MCF 10A (cell line): ENCODE measurements around the gene FAM53A. TPM values are rescaled to one million over a fixed set of nuclear protein-coding genes. Genes with fewer than 3 reads are reported as not detected.

Experiments used
- BruUV-seq: library from RNA; stranded (reverse); fragments of 400-500 nt; replicated peaks from 2 replicates; lab custom pipeline; 2021; lab: Mats Ljungman, UMichigan
- CTCF ChIA-PET: fragments of 300-600 bp; sonication (Branson Sonifier 250); formaldehyde crosslinking; extraction: SDS; loops from one replicate; lab custom pipeline; 2021; ENCODE audit warnings: antibody characterized with exemption, inconsistent platforms; lab: Yijun Ruan, JAX
- POLR2A ChIA-PET: fragments of 300-600, 350-650 bp; sonication (Branson Sonifier 250); formaldehyde crosslinking; extraction: SDS; loops from one replicate; lab custom pipeline; 2020; ENCODE audit warnings: antibody characterized with exemption, inconsistent platforms; lab: Yijun Ruan, JAX
- DNase-seq: peaks from one replicate; pipeline ENCODE4 v3.0.0-alpha.2; 2018; ENCODE audit not compliant: unreplicated experiment
- H3K27ac Mint-ChIP-seq: one replicate; pipeline ENCODE4 v1.8.0; 2022; ENCODE audit warnings: mild to moderate bottlenecking, low read depth, mixed read lengths; ENCODE audit not compliant: unreplicated experiment
- H3K27me3 Mint-ChIP-seq: one replicate; pipeline ENCODE4 v1.8.0; 2022; ENCODE audit warnings: mixed read lengths; ENCODE audit not compliant: insufficient read depth, unreplicated experiment
- H3K36me3 Mint-ChIP-seq: one replicate; pipeline ENCODE4 v1.8.0; 2022; ENCODE audit warnings: mild to moderate bottlenecking, moderate library complexity, mixed read lengths; ENCODE audit not compliant: insufficient read depth, unreplicated experiment
- H3K4me1 Mint-ChIP-seq: one replicate; pipeline ENCODE4 v1.8.0; 2022; ENCODE audit warnings: mixed read lengths; ENCODE audit not compliant: insufficient read depth, unreplicated experiment
- H3K4me3 Mint-ChIP-seq: one replicate; pipeline ENCODE4 v1.8.0; 2022; ENCODE audit warnings: mild to moderate bottlenecking, moderate library complexity, mixed read lengths; ENCODE audit not compliant: unreplicated experiment
- H3K9me3 Mint-ChIP-seq: one replicate; pipeline ENCODE4 v1.8.0; 2022; ENCODE audit warnings: mixed read lengths; ENCODE audit not compliant: unreplicated experiment
- intact Hi-C: fragments of 100-400 bp; cut with micrococcal nuclease; formaldehyde crosslinking; loops from 2 replicates; pipeline ENCODE4 v1.14.1; 2022
- total RNA-seq: library from RNA; stranded (reverse); gene quantifications from 2 replicates; pipeline ENCODE4 v1.2.3, GENCODE V29; 2022
- TF ChIP-seq, protein P1 (sequence below): fragments of 200-600 bp; IDR thresholded peaks from one replicate; pipeline ENCODE4 v1.8.0; 2022; ENCODE audit warnings: antibody characterized with exemption, mild to moderate bottlenecking; ENCODE audit not compliant: unreplicated experiment

The FAM53A gene
- total RNA-seq, 1 experiment from 2014 or later = 6.6 TPM

DNA sequence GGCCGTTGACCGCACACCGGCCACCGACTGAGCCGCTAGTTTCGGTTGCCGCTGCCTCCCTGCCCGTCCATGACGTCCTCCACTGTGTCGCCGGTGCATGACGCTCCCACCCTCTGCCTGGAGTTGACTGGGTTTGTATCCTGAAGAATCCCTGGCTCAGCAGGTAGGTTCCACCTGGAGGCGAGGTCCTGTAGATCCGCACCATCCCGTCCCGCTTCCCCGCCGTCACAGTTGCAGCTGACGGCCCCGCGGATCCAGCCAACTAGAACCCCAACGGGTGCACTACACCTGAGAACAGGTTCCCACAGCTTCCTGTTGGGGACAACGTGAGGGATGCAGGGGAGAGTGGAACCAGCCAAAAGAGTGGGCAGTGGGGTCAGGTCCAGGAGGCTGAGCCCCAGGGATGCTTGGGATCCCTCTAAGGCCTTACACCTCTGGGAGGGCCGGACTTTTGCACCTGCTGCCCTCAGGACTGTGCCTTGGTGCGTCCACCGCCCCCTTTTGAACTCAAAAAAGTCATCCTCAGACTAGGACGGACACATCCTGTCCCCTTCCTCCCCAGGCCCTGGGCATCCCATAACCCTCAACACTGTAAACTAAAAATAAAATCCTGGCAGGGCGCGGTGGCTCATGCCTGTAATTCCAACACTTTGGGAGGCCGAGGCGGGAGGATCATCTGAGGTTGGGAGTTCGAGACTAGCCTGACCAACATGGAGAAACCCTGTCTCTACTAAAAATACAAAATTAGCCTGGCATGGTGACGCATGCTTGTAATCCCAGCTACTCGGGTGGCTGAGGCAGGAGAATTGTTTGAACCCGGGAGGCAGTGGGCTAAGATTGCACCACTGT lies 29.1 kb upstream of the FAM53A start:
- H3K36me3 Mint-ChIP-seq = peaks cover 27% of the 10 kb centered on the region
- H3K4me3 Mint-ChIP-seq = peak overlapping the region; percentile 86
- intact Hi-C loops = loop anchor here (2.0 kb wide), 1 partner anchor 14 kb away; no protein-coding TSS in a partner anchor
- no peaks in the 10 kb centered on the region for H3K9me3 Mint-ChIP-seq
- ChIA-PET CTCF (interaction anchor here (1.0 to 1.6 kb wide), 4 partner anchors 10 to 20 kb away, joined by 4 to 6 read pairs (median 4); no protein-coding TSS in a partner anchor), POLR2A (interaction anchor here (0.7 to 3.9 kb wide), 10 partner anchors 9 to 460 kb away, joined by 3 to 63 read pairs (median 8); partner anchors contain the start of genes TACC3 and TMEM129)
- TF ChIP-seq, protein P1, sequence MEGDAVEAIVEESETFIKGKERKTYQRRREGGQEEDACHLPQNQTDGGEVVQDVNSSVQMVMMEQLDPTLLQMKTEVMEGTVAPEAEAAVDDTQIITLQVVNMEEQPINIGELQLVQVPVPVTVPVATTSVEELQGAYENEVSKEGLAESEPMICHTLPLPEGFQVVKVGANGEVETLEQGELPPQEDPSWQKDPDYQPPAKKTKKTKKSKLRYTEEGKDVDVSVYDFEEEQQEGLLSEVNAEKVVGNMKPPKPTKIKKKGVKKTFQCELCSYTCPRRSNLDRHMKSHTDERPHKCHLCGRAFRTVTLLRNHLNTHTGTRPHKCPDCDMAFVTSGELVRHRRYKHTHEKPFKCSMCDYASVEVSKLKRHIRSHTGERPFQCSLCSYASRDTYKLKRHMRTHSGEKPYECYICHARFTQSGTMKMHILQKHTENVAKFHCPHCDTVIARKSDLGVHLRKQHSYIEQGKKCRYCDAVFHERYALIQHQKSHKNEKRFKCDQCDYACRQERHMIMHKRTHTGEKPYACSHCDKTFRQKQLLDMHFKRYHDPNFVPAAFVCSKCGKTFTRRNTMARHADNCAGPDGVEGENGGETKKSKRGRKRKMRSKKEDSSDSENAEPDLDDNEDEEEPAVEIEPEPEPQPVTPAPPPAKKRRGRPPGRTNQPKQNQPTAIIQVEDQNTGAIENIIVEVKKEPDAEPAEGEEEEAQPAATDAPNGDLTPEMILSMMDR = no peak
- peaks cover 7% of the 10 kb centered on the region for H3K4me1 Mint-ChIP-seq
- H3K27me3 Mint-ChIP-seq = no peaks in the 10 kb centered on the region
- TSS peak; percentile 60 for BruUV-seq
- no peak for DNase-seq
- H3K27ac Mint-ChIP-seq = peak overlapping the region; percentile 96

- Mint-ChIP-seq H3K4me1 (peaks cover 7% of the 10 kb centered on the region), H3K27me3 (no peaks in the 10 kb centered on the region), H3K9me3 (no peaks in the 10 kb centered on the region), H3K4me3 (peak within 1 kb of the TSS; percentile 86), H3K36me3 (peaks cover 26% of the 10 kb centered on the region), H3K27ac (peak within 1 kb of the TSS; percentile 96)
- ChIA-PET POLR2A (interaction anchor here (0.6 to 3.9 kb wide), 26 partner anchors 10 to 550 kb away, joined by 3 to 63 read pairs (median 4); partner anchors contain the start of genes LETM1, MXD4, NSD2 and TACC3), CTCF (interaction anchor here (1.5 to 1.6 kb wide), 2 partner anchors 11 to 13 kb away, joined by 4 to 6 read pairs; no protein-coding TSS in a partner anchor)
- intact Hi-C loops = loop anchor here (2.0 kb wide), 1 partner anchor 14 kb away; no protein-coding TSS in a partner anchor
- no TSS peak for BruUV-seq
- TF ChIP-seq, protein P1 = no peak
- DNase-seq = peak; percentile 96
Measured at GRCh38 chr4:1712216-1713002, 28.3 kb upstream of the FAM53A start, which contains the start of gene SLBP. TSS of gene SLBP (minus strand) at chr4:1712319. CDS start at chr4:1712188, 131 bp downstream.

DNA sequence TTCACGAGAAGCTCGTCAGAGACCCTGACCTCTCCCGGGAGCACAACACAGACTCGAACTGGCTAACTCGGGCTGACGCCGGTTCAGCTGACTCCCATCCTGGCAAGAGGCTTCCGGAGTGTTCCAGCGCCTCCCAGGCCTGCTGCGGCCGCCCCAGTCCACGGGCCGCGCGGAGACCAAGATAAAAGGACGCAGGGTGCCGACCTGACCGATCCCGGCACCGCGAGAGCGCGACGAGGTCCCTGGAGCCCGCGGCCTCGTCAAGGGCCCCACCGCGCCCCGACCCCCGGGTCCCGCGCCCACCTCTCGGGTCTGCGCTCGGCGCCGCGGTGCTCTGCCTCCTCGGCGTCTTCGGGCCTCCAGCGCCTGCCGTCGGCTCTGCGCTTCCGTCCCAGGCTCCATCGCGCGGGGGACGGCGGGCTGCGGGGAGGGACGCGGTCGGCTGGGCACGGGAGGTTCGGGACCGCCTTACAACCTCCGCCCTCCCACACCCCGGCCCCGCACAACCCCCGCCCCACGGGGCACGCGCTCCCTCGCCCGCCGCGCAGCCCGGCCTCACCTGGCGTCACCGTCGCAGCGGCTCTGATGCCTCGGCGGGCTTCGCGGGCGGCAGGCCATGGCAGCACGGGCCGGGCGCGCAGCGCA lies 27.6 kb upstream of the FAM53A start:
- Mint-ChIP-seq H3K27ac (peak overlapping the region; percentile 77), H3K9me3 (no peaks in the 10 kb centered on the region), H3K4me3 (peak overlapping the region; percentile 86), H3K4me1 (peaks cover 7% of the 10 kb centered on the region), H3K27me3 (no peaks in the 10 kb centered on the region), H3K36me3 (peaks cover 27% of the 10 kb centered on the region)
- intact Hi-C loops = loop anchor here (2.0 kb wide), 1 partner anchor 15 kb away; no protein-coding TSS in a partner anchor
- DNase-seq = peak; percentile 46
- CTCF ChIA-PET = interaction anchor here (1.0 to 1.6 kb wide), 3 partner anchors 11 to 20 kb away, joined by 3 to 6 read pairs (median 4); no protein-coding TSS in a partner anchor
- POLR2A ChIA-PET = interaction anchor here (0.6 to 3.9 kb wide), 24 partner anchors 10 to 550 kb away, joined by 3 to 63 read pairs (median 4); partner anchors contain the start of genes MXD4, NSD2, TACC3 and TMEM129
- TF ChIP-seq, protein P1 = no peak
- BruUV-seq = no TSS peak
